T-helper 9 cell (primary cell): ENCODE measurements around the gene OR2A5.
"Not testable (repeated sequence)": the region's sequence is repeated elsewhere in the genome, so short reads cannot be mapped to it uniquely, and the experiment has no call there.

Source experiments
- DNase-seq: peaks from one replicate; pipeline ENCODE4 v3.0.0-alpha.2; 2020
- total RNA-seq, 2 donors: gene quantifications; one replicate each; lab custom pipeline; 2026; lab: John Stamatoyannopoulos, UW

Gene OR2A5, protein sequence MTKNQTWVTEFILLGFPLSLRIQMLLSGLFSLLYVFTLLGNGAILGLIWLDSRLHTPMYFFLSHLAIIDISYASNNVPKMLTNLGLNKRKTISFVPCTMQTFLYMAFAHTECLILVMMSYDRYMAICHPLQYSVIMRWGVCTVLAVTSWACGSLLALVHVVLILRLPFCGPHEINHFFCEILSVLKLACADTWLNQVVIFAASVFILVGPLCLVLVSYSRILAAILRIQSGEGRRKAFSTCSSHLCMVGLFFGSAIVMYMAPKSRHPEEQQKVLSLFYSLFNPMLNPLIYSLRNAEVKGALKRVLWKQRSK
- total RNA-seq = 0 reads per million in 2 donors

DNA sequence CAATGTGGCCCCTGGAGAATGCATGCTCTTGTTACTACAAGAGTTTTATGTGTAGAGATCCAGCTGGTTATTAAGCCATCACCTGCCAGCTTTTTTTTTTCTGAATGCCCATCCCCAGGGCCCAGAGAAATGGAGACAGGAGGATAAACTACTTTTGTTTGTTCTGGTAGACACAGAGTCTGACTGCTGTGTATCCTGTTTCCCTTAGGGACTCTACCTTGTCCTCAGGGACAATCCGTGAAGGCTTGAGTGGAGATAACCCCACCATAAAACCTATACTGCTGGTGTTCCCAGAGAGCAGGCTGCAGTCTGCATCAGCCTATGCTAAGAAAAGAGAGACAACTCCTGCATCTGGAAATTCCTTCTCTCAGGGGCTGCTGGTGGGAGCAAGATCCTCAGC lies at the start of gene OR2A5:
TSS of gene OR2A5 (plus strand) at position 301 of the 400 bp plus-strand sequence. CDS start 1,454 bp downstream, outside the sequence.
- no peak for DNase-seq

DNA sequence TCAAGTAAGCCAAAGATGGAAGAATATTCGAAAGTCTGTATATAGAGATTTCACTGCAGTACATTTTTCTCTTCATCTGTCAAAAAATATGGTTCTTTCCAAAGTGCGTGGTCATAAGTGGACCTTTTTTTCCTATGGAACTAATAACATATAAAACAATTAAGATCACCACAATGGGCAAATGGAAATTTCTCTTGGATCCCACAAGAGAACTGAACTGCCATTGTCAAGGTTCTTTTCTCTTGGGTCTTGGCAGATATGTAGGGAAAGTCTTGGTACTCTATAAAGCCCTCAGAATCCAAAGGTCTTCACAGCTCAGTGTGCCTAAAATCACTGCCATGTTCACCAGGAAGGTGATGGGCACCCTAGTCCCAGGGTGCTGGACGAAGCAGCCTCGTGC lies 48.7 kb upstream of the OR2A5 start, which contains the start of gene OR6B1:
TSS of gene OR6B1 (plus strand) at position 301 of the 400 bp plus-strand sequence. CDS start 3,677 bp downstream, outside the sequence.
- no peak for DNase-seq

DNA sequence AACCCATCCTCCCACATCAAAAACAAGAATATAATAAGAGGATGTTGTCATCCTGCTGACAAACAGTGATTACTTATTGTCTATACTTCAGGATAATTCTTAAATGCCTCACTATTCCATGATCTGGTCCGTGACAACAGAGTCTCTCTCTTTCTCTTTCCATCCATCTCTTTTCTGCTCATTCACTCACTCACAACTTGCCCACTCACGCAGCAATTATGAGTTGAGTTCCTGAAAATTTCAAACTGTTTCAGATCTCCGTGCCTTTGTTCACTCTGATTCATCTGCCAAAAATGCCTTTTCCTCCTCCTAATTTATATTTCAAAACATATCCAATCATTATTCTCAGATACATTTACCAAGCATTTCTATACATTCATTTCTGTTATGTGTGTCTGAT lies 47.2 kb upstream of the OR2A5 start:
- no peak for DNase-seq

DNA sequence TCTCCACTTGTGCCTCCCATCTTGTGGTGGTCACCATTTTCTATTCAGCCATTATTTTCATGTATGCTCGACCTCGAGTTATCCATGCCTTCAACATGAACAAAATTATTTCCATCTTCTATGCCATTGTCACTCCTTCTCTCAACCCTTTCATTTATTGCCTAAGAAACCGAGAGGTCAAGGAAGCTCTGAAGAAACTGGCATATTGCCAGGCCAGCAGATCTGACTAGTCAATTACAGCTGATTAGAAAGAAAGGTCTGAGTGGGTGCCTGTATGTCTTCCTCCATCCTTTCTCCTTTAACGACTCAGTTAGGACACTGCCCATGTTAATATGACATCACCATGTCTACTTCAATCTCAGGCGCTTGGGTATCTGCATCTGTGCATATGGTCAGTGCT lies 44.0 kb upstream of the OR2A5 start:
- no peak for DNase-seq

DNA sequence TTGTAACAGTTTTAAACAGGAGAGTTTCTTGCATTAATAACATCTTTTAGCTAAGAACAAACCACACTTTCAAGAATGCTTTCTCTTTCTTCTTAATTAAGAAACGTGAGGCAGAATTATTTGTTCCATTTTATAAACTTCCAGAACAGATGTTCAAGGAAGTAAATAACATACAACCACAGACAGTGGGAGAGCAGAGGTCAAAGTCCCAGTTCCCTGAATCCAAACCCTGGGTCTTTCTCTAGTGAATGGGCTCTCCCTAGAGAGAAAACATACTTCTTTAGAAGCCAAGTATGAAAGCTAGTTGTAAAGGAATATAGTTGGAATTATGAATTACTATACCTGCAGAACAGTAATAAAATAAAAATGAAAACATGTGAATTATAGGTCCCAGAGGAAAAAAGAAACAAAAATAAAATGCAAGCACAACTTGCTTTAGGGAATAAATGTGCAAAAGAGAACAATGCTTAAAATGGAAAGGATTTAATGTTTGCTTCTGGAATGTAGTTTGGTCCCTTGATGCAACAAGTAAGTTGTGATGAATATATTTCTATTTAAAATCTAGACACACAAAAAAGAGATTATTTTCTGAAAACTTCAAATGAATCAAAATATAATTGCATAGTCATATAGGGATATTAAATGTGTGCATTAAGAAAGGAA lies 42.6 kb upstream of the OR2A5 start:
- DNase-seq = no peak

DNA sequence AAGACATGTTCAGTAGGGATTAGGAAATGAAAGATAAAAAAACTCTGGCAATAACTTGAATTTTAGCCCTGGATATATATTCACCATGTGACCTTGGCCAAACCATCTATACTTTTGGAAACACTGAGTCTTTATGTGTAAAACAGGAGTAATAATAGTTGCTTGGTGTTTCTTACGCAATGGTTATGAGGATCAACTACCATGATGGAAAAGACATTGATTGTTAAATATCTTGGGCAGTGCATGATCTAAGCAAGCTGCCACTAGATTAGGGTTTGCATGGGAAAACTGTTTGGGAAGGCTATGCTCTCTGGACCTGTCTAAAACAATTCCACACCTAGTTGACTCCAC lies 42.1 kb upstream of the OR2A5 start:
- no peak for DNase-seq

DNA sequence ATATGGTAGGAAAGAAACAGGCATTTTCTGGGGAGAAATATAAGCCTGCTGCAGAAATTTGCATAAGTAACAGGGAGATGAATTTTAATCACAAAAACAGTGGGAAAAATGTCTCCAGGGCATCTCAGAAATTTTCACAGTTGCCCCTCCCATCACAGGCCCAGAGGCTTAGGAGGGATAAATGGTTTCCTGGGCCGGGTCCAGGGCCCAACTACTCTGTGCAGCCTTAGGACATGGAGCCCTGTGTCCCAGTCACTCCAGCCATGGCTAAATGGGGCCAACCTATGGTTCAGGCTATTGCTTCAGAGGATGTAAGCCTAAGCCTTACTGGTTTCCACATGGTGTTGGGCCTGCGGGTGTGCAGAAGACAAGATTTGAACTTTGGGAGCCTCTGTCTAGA lies 39.4 kb upstream of the OR2A5 start:
- no peak for DNase-seq

DNA sequence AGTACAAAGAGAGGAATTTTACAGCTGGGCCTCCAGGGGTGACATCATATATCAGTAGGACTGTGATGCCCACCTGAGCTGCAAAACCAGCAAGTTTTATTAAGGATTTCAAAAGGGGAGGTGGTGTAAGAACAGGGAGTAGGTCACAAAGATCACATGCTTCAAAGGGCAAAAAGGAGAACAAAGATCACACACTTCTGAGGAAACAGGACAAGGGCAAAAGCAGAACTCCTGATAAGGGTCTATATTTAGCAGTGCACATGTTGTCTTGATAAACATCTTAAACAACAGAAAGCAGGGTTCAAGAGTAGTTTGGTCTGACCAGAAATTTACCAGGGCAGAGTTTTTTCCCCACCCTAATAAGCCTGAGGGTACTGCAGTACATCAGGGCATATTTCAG lies 38.7 kb upstream of the OR2A5 start:
- not testable (repeated sequence) for DNase-seq

DNA sequence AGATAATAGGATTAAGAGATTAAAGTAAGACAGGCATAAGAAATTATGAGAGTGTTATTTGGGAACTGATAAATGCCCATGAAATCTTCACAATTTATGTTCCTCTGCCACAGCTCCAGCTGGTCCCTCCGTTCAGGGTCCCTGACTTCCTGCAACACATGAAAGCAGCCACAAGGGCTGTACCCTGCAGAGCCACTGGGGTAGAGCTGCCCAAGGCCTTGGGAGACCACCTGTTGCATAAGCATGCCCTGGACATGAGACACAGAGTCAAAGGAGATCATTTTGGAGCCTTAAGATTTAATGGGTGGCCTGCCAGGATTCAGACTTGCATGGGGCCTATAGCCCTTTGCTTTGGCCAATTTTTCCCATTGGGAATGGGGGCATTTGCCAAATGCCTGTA lies 37.9 kb upstream of the OR2A5 start:
- DNase-seq = not testable (repeated sequence)

DNA sequence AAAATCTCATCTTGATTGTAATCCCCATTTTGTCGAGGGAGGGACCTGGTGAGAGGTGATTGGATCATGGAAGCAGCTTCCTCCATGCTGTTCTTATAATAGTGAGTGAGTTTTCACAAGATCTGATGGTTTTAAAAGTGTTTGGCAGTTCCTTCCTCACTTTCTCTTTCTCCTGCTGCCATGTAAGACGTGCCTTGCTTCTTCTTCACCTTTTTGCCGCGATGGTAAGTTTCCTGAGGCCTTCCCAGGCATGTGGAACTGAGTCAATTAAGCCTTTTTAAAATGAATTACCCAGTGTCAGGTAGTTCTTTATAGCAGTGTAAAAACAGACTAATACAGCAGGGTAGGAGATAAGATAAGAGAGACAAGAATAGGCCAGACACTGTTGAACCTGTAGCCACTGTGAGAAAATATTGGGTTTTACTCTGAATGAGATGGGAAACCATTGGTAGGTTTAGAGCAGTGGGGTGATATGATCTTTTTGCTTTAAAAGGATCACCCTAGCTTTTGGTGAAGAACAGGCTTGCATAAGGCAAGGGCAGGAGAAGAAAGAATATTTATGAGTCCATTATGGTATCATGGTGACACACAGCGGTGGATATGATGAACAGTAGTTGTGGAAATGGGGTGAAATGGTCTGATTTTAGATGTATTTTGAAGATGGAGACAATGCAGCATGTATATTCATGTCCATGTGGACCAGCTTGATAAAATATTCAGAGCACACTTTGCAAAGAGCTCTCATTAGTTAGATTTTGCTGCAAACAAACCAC lies 37.1 kb upstream of the OR2A5 start:
- DNase-seq = no peak

DNA sequence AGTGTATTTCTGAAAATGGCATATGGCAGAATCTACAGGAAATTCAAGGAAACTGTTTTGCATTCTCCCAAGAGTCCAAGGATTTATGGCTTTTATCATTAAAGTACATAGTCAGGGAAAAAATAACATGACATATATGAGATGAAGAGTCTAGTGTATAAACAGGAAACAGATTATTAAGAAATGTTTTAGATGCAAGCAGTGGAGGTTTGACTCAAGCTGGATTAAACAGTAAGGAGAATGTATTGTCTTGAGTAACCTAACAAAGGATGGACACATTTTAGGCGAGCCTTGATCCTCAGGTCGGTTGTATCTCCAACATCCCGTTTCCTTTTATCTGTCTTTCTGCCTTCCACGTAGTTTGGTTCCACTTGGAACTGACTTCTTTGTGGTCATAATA lies 30.7 kb upstream of the OR2A5 start:
- no peak for DNase-seq

DNA sequence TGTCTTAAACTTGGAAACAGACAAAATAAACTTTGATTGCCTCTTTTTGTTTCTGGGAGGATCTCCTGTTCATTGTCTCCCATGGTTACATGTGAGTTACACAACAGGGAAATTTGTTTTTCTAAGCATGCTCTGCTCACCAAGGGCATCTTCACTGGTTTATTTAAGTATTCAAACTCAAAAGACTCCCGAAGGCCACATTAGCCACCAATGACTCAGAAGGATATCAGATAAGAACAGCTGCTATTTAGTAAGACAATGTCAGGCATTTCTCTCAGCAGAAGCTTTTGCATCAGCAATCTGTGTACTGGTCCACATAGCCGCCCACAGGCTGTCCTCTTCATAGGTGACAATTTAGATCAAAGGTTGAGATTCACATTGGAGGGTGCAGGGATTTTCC lies 29.3 kb upstream of the OR2A5 start:
- no peak for DNase-seq

DNA sequence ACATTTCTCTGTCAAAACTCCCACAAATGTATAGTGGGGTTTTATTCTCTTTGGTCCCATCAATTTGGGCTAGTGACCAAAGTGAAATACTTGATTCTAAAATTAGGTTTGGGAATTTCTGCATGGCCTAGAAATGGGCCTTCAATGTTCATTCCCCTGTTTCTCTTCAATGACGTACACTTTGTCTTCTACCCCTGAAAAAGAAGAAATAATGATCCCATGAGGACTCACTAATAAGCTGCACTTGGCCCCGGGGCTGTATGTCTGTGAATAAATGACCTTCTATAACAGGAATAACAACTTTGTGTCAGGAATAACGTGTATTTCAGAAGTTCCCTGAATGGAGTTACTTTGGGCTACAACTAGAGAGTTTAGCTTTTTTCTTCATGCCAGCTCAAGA lies 28.4 kb upstream of the OR2A5 start:
- no peak for DNase-seq

DNA sequence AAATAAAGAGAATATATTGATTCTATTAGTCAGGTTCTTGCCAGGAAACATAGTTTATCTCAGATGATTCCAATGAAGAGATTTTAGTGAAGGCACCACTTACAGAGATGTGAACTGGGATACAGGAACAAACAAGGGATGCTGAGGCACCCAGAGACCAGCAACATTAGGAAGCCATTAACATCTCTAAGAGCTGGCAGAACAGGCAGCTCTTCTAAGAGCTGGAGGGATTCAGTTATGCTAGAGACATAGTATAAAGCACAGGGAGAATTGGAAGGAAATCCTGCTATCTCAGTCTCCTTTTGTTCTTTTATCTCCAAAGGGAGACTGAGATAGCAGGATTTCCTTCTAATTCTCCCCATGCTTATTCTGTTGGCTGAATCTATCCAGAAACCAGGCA lies 26.6 kb upstream of the OR2A5 start:
- DNase-seq = no peak

DNA sequence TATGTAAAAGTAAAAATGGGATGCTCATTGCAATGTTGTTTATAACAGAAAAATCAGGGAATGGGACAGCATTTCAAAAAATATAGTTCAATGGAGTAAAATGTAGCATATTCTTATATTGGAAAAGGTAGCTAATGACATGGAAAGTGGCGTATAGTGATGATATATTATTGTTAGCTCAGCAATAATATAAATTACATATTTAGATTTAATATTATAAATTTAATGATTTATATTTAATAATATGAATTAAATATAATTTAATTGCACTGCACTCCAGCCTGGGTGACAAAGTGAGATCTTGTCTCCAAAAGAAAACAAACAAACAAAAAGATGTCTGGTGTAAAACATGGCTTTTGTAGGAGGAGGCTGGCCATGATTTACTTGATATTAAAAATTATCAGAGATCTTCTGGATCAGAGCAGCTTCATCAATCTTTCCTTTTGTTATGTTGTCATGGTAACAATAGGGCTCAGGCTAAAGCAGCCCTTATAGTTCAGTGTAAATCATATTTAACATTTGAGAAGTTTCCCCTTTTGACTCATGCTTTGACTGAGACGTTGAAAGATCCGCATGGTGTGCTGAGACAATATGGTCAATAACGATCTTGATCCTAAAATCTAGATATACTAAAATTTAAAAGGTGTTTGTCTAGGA lies 25.4 kb upstream of the OR2A5 start:
- DNase-seq = no peak

DNA sequence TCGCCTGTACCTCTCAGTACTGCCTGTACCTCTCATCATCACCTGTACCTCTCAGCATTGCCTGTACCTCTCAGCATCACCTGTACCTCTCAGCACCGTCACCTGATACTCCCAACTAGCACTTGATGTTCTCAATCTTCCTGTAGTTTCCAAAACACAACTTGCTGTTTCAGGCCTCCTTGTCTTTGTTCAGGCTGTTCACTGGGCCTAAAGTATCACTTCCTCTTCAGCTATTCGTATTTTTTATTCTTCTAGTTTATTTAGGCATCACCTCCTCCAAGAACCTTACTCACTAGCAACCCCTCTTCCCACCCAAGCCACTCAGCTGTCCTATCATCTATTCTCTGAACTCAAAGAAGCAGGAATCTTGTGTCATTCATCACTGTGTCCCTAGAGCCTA lies 24.5 kb upstream of the OR2A5 start:
- no peak for DNase-seq

DNA sequence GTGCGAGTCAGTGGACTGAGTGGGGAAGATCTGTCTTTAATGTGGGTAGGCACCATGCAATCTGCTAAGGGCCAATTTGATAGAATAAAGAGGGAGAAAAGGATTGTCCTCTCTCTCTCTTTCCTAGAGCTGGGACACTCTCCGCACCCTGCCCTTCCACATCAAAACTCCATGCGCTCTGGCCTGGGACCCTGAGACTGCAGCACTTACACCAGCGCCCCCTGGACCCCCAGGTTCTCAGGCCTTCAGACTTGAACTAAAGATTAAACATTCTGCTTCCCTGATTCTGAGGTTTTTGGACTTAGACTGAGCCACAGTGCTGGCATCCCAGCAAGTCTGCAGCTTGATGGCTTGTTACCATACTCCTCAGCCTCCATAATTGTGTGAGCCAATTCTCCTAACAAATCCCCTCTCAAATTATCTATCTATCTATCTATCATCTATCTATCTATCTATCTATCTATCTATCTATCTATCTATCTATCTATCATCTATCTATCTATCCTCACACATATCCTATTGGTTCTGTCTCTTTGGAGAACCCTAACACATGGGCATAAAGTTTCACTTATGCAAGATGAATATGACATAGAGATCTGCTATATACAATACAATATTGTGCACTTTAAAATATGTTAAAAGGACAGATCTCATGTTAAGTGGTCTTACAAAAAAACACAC lies 22.4 kb upstream of the OR2A5 start:
- DNase-seq = no peak

DNA sequence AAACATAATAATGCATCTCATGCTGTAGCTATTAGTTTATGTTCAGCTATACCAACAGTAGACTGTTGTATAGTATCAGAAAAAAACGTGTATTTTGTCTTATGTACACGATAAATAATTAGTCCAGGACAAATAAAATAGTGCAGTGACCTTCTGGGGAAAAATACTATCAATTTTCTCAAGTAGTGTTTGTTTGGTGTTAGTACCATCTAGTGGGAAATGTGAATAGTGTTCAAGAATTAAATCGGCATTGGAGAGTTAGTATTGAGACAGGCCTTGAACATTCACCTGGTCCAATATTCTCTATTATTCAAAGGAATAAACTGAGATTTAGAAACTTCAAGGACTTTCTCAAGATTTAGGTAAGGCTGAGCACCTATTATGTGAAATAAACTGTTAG lies 21.7 kb upstream of the OR2A5 start:
- no peak for DNase-seq

DNA sequence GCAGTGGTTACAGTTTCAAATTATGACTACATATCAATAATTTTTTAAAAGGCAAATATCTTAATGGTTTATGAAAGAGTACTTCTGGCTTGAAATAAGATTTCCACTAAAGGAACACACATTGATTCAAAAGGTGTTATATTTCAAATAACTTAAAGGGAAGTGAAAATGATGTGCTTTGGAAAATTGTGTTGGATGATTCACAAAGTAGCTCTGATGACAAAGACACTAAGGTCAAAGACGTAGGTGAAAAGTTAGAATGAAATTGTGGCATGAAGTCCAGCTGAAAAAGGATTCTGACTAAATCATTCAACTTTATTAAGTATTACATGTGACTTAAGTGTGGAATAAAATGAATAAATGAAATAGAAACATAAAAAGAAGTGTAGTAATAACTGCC lies 20.8 kb upstream of the OR2A5 start:
- DNase-seq = no peak

DNA sequence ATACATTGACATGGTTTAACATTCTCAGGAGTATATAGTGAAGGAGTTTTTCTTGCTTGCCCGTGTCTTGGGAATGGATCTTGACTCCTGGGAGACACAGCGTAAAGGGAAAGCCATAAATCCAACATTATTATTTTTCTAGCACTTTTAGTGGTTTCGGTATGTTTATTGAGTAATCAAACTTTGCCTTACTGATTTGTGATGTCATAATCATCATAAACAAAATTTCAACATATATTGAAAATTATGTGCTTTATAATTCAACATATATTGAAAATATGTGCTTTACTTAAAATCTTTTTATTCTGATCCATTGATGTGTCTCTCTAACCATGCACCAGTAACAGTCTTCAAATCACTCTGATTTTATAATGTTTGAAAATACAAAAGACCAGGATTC lies 20.2 kb upstream of the OR2A5 start:
- no peak for DNase-seq

DNA sequence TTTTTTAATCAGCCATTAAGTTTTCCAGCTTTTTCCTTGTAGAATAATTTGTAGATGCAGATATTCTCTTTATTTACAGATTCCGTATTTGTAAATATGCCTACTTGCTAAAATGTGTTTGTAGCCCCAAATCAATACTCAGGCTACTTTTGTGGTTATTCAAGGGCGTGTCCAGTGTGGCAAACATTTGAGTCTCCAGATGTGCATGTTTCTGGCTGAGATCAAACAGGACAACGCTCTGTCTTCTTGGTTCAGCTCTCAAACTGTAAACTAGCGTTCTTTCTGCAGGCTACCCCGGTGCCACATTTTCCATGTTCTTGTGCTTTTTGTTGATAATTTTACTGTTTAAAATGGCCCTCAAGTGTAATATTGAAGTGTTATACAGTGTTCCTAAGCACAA lies 16.2 kb upstream of the OR2A5 start:
- DNase-seq = no peak

DNA sequence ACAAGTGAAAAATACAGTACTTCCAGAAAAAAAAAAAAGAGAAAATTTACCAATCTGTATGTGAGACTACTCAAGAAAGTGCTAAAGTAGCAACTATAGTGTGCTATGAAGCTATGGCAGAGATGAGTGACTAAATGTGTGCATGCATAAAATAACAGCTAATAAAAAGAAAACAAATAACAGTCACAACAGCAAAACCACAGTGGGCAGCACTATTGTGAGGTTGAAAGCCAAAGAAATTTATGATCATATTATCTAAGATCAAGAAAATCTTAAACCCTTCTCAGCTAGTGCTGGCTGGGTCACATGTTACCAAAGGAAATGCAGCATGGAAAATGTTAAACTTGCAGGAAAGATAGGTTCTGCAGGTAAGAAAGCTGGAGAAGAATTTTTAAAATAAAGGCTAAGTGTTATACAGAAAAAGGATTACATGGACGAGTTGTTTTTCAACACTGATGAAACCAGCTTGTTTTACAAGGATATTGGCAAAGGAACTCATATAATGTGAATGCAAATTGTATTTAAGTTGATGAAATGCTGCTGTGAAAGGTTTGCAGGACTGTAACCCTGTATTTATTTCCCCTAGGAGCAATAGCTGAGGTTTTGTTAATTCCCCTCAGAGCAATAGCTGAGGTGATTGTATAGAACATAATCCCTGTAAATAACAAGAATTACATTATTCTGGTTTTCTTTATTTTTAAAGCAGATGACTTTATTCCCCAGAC lies 15.6 kb upstream of the OR2A5 start:
- no peak for DNase-seq
